NCI-H2171 (cell line): ENCODE data around the gene C1orf210.
A peak's percentile ranks its signal among the peaks of the same experiment; 100 is the strongest.

Experiments
- DNase-seq: peaks from one replicate; lab custom pipeline; 2025; lab: John Stamatoyannopoulos, UW

Gene C1orf210

DNA sequence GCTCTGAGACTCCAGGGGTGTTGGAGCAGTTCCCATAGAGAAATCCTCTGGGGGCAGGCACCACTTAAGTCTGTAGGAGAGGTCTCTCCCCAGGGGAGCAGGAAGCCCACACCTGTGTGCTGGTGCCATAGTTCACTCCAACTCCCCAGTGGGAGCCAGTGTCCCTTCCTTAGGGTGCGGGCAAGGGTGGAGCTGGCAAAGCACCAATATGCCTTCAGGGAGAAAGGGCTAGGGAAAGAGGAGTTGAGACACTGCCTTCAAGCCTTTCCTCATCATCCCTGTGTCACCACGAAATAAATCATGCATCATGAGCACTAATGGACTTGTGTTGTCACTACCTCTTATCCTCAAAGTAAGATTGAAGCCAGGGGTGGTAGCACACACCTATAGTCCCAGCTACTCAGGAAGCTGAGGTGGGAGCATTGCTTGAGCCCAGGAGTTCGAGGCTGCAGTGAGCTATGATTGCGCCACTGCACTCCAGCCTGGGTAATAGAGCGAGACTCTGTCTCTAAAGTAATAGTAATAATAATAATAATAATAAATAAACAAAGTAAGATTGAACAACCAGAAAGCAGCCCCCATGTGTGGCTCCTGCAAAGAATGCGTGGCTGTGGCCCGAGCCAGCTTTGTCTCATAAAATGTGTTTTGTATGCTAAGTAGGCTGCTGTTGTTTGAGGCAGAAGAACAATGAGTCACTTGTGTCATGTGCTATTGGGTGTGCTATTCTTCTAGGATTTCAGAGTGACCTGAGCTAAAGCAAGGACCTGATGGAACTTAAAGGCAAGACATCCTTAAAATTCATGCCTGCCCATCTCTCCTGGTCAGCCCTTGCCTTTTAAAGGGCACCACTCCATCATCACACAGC lies 8.7 kb upstream of the C1orf210 start:
- DNase-seq, result no peak

DNA sequence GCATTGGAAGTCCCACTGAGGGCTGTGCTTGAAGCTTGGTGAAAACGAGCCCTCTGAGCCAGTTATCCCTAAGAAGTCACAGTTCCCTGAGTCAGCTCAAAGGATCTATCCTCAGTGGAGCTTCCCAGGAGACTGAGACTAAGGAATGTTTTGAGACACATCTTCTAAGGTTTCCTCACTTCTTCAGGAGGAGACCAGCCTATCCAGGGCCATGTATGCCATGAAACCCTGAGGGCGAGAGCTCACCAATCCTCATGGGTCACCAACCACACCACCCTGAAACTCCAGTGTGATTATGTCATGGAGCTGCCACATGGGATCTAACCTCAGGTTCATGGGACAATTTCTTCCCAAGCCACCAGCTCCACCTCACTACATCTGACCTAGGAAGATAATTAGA lies 7.8 kb upstream of the C1orf210 start:
- DNase-seq, result no peak

DNA sequence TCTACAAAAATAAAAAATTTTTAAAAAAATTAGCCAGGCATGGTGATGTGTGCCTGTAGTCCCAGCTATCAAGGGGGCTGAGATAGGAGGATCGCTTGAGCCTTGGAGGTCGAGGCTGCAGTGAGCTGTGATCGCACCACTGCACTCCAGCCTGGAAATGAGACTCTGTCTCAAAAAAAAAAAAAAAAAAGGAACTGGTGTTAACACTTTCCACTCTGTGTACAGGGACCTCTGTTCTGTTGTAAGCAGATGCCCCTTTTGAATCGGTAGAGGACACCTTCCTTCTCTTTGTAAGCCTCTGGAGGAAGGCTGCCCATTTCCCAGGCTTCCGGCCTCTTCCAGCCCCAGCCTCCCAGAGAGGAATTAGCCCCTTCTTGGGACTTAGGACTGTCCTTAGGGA lies 7.3 kb upstream of the C1orf210 start:
- no peak for DNase-seq

DNA sequence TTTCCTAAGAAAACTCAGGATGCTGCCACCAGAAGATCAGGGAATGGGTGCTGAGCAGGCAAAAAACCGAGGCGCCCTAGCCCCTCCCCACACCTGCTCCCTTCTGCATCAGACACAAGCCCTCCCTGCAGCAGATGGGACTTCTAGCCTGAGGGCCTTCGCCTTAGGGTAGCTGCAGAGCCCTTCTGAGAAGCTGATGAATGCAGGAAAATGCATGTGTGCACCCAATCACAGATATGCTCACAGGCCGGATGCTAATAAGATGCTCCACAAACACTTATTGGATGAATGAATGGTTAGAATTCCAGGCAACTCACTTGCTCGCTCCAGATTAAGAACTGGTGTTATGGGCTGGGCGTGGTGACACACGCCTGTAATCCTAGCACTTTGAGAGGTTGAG lies 6.8 kb upstream of the C1orf210 start:
- peak; percentile 83 for DNase-seq

DNA sequence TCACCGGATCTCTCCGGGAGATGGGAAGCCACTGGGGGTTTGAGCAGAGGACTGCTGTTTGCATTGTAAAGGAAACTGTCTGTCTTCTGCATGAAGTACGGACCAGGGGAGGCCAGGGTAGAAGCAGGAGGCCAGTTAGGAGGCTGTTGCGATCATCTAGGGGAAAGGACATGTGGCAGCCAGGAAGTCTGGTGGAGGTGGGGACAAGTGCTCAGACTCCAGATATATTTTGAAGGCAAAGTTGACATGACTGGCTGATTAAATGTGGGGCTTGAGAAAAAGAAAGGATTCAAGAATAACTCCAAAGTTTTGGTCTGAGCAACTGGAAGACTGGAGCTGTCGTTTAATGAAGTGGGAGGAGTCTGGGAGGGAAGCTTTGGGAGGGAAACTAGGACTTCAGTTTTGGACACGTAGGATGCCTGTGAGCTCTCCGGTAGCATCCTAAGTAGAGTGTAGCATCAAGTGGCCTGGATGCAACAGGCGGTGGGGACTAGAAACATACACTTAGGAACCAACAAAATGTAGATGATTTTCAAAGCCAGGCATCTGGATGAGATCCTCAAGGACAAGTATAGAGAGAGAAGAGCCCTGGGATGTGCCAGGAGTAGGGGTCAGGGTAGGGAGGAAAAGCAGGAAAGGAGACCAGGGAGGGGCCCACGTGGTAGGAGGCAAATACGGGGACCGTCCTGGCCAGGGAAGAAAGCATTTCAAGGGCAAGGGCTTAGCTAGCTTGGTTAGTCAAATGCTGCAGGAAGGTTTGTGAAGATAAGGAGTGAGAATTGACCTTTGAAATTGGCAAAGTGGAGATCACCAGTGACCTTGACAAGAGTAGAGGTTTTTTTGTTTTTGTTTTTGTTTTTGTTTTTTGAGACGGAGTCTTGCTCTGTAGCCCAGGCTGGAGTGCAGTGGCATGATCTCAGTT lies 3.7 kb upstream of the C1orf210 start:
- no peak for DNase-seq

DNA sequence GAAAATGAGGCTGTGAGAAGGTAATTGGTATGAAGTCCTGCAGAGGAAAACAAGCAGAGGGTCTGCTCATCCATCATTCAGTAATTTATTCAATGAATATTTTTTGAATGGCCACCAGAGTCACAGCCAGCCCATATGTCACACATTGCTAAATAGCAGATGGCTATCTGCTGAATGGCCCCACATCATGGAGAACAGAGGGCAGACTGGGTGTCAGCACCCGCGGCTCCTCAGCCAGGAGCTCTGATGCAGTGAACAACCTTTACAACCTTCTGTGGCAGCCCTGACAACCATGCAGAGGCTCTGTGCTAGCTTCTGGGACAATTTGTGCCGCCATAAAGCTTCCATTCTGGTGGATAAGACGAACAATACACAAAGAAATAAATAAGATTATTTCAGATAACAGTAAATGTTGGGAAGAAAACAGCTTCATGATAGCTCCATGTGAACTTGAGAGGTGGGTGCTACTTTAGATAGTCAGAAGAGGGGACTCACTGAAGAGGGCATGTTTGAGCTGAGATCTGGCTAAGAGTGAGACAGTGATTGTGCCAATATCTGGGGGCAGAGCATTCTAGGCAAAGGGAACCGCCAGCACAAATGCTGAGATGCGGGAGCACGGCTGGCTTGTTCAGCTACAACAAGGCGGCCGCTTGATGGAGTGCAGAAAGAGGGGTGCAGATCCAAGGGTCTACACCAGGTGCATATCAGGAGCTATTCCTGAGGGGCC lies 2.8 kb upstream of the C1orf210 start:
- DNase-seq, result no peak

DNA sequence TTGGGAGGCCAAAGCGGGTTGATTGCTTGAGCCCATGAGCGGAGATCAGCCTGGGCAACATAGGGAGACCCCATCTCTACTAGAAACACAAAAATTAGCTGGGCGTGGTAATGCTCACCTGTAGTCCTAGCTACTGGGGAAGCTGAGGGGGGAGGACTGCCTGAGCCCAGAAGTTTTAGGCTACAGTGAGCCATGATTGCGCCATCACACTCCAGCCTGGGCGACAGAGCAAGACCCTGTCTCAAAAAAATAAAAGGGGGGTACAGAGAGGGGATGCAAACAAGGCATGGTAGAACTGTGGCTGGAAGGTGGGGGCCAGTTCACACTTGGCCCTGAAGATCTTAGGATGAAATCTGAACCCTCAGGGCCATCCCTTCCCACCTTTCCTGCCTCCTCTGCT lies 1.2 kb upstream of the C1orf210 start:
- no peak for DNase-seq

DNA sequence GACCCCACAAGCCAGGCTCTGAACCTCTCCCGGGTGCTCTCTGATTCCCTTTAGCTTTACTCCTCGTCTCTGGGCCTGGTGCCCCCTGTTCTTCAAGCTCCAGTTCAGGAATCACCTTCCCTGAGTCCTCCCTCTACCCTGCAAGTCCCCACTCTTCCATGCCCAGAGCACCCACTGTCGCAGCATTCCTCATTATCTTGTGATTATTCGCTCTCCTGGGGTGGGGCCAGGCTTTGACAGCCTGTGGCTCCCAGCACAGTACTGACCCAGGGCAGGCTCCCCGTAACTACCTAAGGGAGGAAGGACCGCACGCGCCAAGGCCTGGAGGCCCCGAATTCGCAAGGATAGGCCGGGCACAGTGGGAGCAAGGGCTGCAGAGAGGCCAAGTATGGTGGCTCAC lies 734 bp upstream of the C1orf210 start:
- no peak for DNase-seq

DNA sequence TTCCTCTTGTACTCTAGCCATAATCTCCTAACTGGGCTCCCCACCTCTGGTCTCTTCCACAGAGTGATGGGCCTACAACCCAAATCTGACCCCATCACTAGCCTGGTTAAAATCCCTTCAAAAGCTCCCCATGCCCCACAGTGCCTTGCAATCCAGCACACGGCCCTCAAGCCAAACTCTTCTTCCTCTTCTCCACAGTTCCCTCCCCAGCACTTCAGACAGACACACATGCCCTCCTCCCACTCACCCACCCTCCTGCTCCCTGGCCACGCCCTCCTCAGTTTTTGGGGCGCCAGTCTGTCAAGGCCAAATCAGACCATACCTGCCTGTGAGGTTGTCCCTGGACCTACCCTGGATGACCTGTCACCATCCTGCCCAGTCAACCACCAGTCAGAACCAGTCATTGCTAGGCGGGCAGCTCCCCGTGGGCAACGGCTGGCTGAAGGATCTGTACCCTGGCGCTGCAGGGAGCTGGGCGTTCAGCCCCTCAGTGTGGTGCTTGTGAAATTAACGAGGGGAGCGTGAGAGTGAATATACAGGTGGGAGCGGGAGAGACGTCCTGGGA lies 753 bp downstream of the C1orf210 start:
- DNase-seq, result no peak

DNA sequence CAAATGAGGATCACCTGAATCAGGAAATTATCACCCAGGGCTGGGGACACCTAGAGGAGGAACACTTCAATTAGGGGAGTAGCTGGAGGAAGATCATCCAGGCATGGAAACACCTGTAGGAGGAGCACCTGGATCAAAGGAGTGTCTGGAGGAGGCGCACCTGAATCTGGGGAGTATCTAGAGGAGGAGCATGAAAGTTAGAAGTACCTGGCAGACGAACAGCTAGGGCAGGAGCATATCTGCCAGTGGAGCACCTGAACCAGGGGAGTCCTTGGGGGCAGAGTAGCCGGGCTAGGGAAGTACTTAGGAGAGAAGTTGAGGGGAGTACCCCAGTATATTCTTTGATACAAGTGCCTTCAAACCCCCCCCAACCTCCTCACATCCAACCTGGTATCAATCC lies 1.3 kb downstream of the C1orf210 start:
- no peak for DNase-seq

DNA sequence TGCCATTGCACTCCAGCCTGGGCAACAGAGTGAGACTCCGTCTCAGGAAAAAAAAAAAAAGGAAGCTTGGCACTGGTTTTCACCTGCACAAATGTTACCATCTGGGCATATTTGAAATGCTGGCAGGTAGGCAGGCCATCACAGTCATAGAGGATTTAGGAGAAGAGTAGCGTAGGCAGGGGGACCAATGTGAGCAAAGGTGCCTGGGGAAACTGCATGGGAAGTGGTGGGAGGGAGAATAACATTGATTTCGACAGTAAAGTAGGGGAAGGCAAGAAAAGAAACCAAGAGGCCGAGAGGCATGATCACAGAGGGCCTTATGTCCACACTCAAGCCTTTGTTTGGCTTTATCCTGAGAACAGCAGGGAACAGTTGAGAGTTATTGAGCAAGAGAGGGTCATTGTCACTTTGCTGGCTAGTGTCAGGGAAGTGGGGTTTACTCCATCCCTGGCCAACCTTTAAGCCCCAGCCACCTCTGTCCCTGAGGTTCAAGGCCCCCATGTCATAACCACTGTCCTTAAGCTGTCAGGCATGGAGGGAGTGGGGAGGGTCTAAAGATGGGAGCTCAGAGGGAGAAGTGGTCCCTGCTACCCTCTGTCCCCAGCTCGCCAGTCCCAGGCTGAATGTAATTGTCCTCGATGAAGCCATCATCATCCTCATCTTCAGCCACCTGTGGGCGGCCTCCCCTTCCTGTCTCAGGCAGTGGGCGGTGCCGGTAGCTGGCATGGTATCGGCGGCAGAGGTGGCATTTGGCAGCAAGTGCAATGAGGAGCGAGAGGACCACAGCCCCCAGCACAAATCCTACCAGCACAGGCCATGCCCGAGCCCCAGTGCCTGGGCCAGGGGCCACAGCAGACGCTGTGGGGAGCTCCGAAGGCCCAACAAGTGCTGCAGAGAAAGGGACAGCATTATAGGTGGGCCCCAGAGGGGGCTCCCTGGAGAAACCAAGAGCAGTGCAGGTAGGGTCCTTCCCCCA lies 2.9 kb downstream of the C1orf210 start:
- no peak for DNase-seq

DNA sequence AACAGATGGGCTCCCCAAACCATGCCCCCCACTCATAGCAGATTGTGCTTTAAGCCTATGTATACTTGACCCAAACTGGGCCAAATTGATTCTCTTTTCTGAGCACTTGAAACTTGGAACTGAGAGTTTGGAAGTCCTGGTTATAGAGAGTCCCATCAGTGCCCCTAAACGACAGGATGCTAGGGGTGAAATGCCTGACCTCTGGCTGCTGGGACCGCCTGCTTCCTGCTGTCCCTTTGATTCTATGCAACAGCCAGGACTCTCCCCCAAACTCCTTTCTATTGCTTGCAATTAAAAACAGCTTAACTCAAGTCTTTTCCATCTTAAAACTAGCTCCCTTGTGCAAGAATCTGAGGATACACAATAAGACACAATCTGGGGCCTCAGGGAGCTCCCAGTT lies 4.7 kb downstream of the C1orf210 start:
- DNase-seq, result no peak

DNA sequence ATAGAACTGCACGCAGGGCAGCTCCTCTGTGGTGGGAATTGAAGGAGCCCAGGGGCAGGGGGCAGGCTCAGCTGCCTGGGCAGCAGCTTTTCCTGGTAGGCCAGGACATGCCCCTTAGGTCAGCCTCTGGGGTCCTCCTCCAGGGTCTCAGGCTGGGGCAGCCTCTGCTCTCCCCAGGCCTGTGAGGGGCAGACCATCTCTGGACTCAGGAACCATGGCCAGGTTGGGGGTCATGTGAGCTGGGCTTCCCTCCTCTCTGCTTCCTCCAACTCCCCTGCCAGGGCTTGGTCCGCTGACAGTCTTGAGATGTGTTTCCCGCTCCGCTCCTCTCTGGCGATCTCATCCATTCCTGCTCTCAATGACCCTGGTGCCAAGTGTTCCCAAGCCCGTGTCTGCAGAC lies 5.7 kb downstream of the C1orf210 start:
- DNase-seq, result no peak

DNA sequence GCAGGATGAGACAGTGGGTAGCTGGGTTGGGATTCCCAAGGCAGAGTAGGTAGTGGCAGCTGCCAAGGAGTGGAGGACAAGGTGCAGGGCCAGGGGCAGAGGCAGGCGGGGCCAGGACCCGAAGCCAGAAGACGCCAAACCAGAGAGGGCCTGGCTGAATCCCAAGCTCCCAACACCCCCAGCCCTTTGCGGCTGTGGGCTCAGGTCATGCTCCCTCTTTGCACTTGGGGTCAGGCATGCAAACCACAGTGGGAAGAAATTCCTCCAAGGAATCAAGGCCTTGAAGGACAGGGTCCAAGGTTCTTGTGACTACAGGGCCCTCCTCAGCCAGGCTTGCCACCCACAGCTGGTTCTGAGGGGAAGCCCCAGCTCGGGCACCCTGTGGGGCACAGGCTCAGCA lies 6.2 kb downstream of the C1orf210 start:
- no peak for DNase-seq

DNA sequence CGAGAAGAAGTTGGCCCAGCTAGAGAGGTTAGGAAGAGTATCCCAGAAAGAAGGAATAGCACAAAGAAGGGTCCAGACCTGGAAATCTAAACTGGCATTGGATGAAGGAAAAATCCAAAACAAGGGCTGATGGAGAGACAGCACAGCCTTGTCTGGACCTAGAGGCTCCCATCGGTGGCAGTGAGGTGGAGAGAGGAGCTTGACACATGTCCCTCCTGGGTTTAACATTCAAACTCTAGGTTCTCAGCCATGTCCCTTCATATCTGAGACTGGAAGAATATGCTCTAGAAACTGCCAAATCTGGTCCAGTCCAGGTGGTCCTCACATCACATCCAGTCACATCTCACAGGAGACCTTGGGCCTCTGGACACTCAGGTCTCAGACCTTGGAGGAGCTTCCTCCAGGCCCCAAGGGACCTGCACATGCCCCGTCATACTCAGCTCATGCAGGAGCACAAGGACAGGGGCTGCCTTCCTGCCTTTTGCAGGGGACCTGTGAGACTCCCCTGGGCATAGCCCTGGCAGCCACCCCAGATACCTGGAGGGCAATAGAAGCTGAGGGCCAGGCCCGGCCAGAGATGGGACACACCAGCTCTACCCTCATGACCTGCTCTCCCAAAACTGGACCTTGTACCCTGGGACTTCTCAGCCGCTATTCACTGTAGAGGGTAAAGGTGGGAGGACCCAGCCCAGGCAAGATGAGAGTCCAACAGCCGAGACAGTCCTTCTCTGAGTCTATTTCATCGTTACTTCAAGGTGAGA lies 8.1 kb downstream of the C1orf210 start:
- DNase-seq, result no peak

DNA sequence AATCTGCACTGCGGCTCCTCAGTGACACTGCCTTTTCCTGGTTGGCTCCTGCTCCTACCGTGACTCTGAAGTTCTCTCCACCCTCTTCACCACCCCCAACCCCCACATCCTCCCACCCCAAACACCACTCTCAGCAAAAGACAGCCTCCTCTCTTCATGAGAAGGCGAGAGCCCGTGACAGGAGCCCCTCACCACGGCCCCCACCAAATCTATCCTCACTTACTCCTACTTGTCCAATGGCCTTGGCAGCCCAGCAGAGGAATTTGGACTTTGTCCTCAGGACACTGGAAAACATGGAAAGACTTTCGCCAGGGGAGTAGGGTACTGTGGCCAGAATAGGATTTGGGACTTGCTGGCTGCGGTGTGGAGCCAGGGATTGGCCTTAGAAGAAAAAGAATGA lies 8.7 kb downstream of the C1orf210 start:
- no peak for DNase-seq

DNA sequence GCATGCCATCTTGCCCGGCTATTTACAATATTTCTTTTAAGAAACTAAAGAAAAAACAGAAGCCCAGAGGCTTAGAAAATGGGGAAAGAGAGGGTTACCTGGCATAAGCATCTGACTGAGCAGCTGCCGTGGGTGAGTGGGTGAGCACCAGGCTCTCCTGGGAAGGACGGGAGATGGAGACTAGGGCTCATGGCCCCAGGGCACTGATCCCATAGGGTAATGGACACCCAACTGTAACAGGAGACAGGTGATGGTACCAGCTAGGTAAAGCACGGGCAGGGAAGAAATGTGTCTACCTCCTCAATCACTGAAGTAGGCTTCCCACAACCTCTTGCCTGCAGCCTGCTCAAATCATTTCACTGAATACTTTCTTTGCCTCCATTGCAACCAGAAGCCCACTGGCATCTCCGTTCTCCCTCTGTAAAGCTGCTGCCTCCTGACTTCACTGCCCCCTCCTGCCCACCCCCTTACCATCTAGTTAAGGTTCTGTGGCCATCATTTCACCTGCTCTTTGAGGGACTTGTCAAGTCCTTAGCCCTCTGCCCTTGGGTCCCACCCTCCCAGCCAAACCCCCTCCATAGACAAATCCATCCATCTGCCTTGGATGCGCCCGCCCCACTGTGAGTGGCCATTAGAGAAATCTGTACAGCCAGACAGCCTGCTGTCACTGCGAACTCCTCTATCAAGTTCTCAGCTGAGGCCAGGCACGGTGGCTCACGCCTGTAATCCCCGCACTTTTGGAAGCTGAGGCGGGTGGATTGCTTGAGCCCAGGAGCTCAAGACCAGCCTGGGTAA lies 9.4 kb downstream of the C1orf210 start:
- DNase-seq, result no peak

DNA sequence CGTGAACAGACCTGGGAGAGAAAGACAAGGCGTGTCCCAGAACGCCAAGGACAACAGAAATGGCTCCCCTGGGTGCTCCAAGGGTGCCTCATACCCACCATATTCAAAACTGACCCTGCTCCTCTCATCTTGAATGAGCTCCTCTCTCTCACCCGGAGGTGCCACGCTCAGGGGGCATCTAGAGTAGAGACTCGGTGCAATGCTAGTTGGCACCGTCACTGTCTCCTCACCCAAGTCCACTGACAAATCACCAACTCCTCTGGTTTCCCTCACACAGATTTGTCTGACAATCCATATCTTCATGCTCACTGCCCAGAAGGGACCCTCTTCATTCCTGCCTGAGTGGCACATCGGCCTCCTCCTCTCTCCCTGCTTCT lies 10.6 kb downstream of the C1orf210 start:
- no peak for DNase-seq

DNA sequence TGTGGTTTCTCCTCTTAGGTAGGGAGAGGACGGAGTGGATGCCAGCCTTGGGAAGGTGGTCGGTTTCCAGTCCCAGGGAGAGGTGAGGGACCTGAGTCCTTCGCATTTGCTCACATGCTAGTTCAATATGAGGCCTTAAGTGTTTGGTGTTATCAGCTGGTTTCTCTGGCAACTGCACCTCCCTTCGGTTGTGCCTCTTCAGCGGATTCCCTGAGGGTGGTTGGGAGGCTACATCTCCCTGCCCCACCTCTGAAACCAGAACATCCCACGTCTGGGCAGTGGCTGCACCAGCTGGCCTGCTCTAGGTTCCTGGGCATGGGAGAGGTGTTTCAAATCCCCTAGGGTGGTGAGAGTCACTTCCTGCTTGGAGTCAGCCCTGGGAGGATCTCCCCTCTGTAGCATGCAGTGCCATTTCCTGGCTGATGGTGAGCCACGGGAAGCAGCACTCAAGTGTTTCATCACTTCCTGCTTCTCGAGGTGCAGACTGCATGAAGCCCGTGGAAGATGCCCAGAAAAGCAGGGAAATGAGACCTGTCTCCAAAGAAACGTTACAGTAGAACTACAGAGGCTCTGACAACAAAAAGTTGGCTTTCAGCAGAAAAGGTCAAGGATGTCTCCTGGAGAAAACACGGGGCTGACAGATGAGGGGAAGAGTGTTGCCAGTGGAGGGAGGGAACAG lies 11.1 kb downstream of the C1orf210 start:
- no peak for DNase-seq
